Mucosa of stomach (tissue), 1 donor: Measurements from ENCODE around the gene LNP1.
"Not testable (repeated sequence)": the region's sequence is repeated elsewhere in the genome, so short reads cannot be mapped to it uniquely, and the experiment has no call there.

Source experiments
- H3K27me3 ChIP-seq: one replicate; pipeline ENCODE4 v1.7.0; 2013; ENCODE audit warnings: mild to moderate bottlenecking, low read length; ENCODE audit not compliant: control insufficient read depth, insufficient read depth
- H3K36me3 ChIP-seq: one replicate; pipeline ENCODE4 v1.7.0; 2013; ENCODE audit warnings: low read length; ENCODE audit not compliant: control insufficient read depth, insufficient read depth
- H3K4me1 ChIP-seq: one replicate; pipeline ENCODE4 v1.7.0; 2013; ENCODE audit warnings: mild to moderate bottlenecking, low read length; ENCODE audit not compliant: control insufficient read depth, insufficient read depth
- H3K4me3 ChIP-seq: one replicate; pipeline ENCODE4 v1.7.0; 2013; ENCODE audit warnings: low read length
- H3K9ac ChIP-seq: one replicate; pipeline ENCODE4 v1.7.0; 2013; ENCODE audit warnings: mild to moderate bottlenecking, low read length, moderate library complexity
- H3K9me3 ChIP-seq: one replicate; pipeline ENCODE4 v1.7.0; 2013; ENCODE audit warnings: mild to moderate bottlenecking, low read length, moderate library complexity; ENCODE audit not compliant: control insufficient read depth
- donor health status: Pancreatic carcinoma.

Gene LNP1

GRCh38 chr3:100443690-100444089, 42.4 kb downstream of the LNP1 start:
- Histone ChIP-seq H3K27me3 (no peaks in the 10 kb centered on the region), H3K36me3 (no peaks in the 10 kb centered on the region), H3K4me3 (no peak overlapping the region), H3K4me1 (no peaks in the 10 kb centered on the region), H3K9ac (no peak overlapping the region), H3K9me3 (no peaks in the 10 kb centered on the region)

- H3K27me3 ChIP-seq, H3K9ac ChIP-seq, H3K36me3 ChIP-seq, H3K4me1 ChIP-seq, H3K4me3 ChIP-seq, H3K9me3 ChIP-seq: not testable (repeated sequence)
Observed at GRCh38 chr3:100447067-100447466, 45.7 kb downstream of the LNP1 start.

- no peaks in the 10 kb centered on the region for H3K27me3 ChIP-seq
- no peaks in the 10 kb centered on the region for H3K9me3 ChIP-seq
- H3K4me3 ChIP-seq = no peak overlapping the region
Observed at GRCh38 chr3:100448079-100448478, 46.7 kb downstream of the LNP1 start.

GRCh38 chr3:100449214-100449613, 47.9 kb downstream of the LNP1 start:
- H3K4me1 ChIP-seq = no peaks in the 10 kb centered on the region
- no peak overlapping the region for H3K9ac ChIP-seq
- no peak overlapping the region for H3K4me3 ChIP-seq
- H3K27me3 ChIP-seq = no peaks in the 10 kb centered on the region
- no peaks in the 10 kb centered on the region for H3K9me3 ChIP-seq
- no peaks in the 10 kb centered on the region for H3K36me3 ChIP-seq

More at GRCh38 chr3:100448079-100448478, 46.7 kb downstream of the LNP1 start:
- Histone ChIP-seq H3K9ac (no peak overlapping the region), H3K36me3 (no peaks in the 10 kb centered on the region), H3K4me1 (no peaks in the 10 kb centered on the region)

GRCh38 chr3:100454677-100455076, 53.3 kb downstream of the LNP1 start:
- Histone ChIP-seq H3K36me3 (no peaks in the 10 kb centered on the region), H3K4me1 (no peaks in the 10 kb centered on the region), H3K9ac (no peak overlapping the region), H3K9me3 (no peaks in the 10 kb centered on the region), H3K27me3 (no peaks in the 10 kb centered on the region), H3K4me3 (no peak overlapping the region)

- H3K9me3 ChIP-seq = no peaks in the 10 kb centered on the region
- H3K9ac ChIP-seq = no peak overlapping the region
- no peaks in the 10 kb centered on the region for H3K27me3 ChIP-seq
- H3K4me3 ChIP-seq = no peak overlapping the region
- H3K36me3 ChIP-seq = no peaks in the 10 kb centered on the region
- no peaks in the 10 kb centered on the region for H3K4me1 ChIP-seq
Observed at GRCh38 chr3:100455841-100456550, 54.7 kb downstream of the LNP1 start.

- Histone ChIP-seq H3K36me3 (no peaks in the 10 kb centered on the region), H3K27me3 (no peaks in the 10 kb centered on the region), H3K4me1 (no peaks in the 10 kb centered on the region), H3K4me3 (no peak overlapping the region), H3K9ac (no peak overlapping the region), H3K9me3 (no peaks in the 10 kb centered on the region)
Observed at GRCh38 chr3:100456745-100457144, 55.4 kb downstream of the LNP1 start.

GRCh38 chr3:100457811-100458210, 56.5 kb downstream of the LNP1 start:
- H3K4me1 ChIP-seq = no peaks in the 10 kb centered on the region
- no peak overlapping the region for H3K4me3 ChIP-seq
- no peaks in the 10 kb centered on the region for H3K27me3 ChIP-seq
- no peak overlapping the region for H3K9ac ChIP-seq
- H3K9me3 ChIP-seq = no peaks in the 10 kb centered on the region
- H3K36me3 ChIP-seq = no peaks in the 10 kb centered on the region

- Histone ChIP-seq H3K4me3 (no peak overlapping the region), H3K9me3 (no peaks in the 10 kb centered on the region), H3K36me3 (no peaks in the 10 kb centered on the region), H3K9ac (no peak overlapping the region), H3K27me3 (no peaks in the 10 kb centered on the region), H3K4me1 (no peaks in the 10 kb centered on the region)
Observed at GRCh38 chr3:100458814-100459213, 57.5 kb downstream of the LNP1 start.

- Histone ChIP-seq H3K4me1 (peaks cover 3% of the 10 kb centered on the region), H3K9me3 (no peaks in the 10 kb centered on the region), H3K4me3 (no peak overlapping the region), H3K9ac (no peak overlapping the region), H3K27me3 (no peaks in the 10 kb centered on the region), H3K36me3 (no peaks in the 10 kb centered on the region)
Observed at GRCh38 chr3:100463002-100463401, 61.7 kb downstream of the LNP1 start.

- H3K9me3 ChIP-seq = no peaks in the 10 kb centered on the region
- H3K4me3 ChIP-seq = no peak overlapping the region
- H3K4me1 ChIP-seq = peaks cover 3% of the 10 kb centered on the region
- H3K9ac ChIP-seq = no peak overlapping the region
- H3K36me3 ChIP-seq = no peaks in the 10 kb centered on the region
- H3K27me3 ChIP-seq = no peaks in the 10 kb centered on the region
Observed at GRCh38 chr3:100463646-100464155, 62.4 kb downstream of the LNP1 start.

GRCh38 chr3:100465892-100466777, 64.8 kb downstream of the LNP1 start:
- no peak overlapping the region for H3K9ac ChIP-seq
- no peaks in the 10 kb centered on the region for H3K36me3 ChIP-seq
- H3K27me3 ChIP-seq = no peaks in the 10 kb centered on the region
- H3K9me3 ChIP-seq = no peaks in the 10 kb centered on the region
- H3K4me3 ChIP-seq = no peak overlapping the region
- H3K4me1 ChIP-seq = peaks cover 3% of the 10 kb centered on the region
